ENCODE measurements around the gene SMARCA2.

DNA sequence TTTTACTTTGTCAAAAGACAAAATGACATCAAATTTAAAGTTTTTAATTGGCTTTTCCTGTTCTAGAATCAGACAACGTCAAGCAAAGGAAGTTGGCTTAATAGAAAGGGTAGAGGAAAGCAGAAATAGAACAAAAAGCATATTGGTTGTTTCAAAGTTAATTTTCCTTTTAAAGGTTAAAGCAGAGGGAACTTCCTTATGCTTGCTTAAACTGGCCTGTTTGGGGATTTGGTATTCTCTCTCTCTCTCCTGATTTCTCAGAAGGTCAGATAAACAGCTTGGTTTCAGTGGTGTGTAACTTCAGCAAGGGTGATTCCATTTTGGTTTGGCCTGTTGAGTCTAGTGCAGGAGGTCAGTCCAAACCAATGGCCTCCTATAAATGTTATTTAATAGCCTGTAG, 127.1 kb downstream of the SMARCA2 start:
- TF ChIP-seq, protein P1, sequence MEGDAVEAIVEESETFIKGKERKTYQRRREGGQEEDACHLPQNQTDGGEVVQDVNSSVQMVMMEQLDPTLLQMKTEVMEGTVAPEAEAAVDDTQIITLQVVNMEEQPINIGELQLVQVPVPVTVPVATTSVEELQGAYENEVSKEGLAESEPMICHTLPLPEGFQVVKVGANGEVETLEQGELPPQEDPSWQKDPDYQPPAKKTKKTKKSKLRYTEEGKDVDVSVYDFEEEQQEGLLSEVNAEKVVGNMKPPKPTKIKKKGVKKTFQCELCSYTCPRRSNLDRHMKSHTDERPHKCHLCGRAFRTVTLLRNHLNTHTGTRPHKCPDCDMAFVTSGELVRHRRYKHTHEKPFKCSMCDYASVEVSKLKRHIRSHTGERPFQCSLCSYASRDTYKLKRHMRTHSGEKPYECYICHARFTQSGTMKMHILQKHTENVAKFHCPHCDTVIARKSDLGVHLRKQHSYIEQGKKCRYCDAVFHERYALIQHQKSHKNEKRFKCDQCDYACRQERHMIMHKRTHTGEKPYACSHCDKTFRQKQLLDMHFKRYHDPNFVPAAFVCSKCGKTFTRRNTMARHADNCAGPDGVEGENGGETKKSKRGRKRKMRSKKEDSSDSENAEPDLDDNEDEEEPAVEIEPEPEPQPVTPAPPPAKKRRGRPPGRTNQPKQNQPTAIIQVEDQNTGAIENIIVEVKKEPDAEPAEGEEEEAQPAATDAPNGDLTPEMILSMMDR (IDR thresholded peaks at IDR 0.05), result no peak
- no peak for TF ChIP-seq RARB (CRISPR knock-in tag; IDR thresholded peaks at IDR 0.05)
- no peak for TF ChIP-seq POLR2A (IDR thresholded peaks at IDR 0.05; ENCODE audit: low read length)
- TF ChIP-seq KDM1A (IDR thresholded peaks at IDR 0.05; ENCODE audit: low read depth), result no peak
- TF ChIP-seq, protein P2, sequence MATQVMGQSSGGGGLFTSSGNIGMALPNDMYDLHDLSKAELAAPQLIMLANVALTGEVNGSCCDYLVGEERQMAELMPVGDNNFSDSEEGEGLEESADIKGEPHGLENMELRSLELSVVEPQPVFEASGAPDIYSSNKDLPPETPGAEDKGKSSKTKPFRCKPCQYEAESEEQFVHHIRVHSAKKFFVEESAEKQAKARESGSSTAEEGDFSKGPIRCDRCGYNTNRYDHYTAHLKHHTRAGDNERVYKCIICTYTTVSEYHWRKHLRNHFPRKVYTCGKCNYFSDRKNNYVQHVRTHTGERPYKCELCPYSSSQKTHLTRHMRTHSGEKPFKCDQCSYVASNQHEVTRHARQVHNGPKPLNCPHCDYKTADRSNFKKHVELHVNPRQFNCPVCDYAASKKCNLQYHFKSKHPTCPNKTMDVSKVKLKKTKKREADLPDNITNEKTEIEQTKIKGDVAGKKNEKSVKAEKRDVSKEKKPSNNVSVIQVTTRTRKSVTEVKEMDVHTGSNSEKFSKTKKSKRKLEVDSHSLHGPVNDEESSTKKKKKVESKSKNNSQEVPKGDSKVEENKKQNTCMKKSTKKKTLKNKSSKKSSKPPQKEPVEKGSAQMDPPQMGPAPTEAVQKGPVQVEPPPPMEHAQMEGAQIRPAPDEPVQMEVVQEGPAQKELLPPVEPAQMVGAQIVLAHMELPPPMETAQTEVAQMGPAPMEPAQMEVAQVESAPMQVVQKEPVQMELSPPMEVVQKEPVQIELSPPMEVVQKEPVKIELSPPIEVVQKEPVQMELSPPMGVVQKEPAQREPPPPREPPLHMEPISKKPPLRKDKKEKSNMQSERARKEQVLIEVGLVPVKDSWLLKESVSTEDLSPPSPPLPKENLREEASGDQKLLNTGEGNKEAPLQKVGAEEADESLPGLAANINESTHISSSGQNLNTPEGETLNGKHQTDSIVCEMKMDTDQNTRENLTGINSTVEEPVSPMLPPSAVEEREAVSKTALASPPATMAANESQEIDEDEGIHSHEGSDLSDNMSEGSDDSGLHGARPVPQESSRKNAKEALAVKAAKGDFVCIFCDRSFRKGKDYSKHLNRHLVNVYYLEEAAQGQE (IDR thresholded peaks at IDR 0.05), result no peak
- no peak for TF ChIP-seq RFX5 (IDR thresholded peaks at IDR 0.05)
- no peak for TF ChIP-seq JUN (IDR thresholded peaks at IDR 0.05)

Measured in A549 (cell line).